NCI-H82 (cell line): ENCODE measurements around the gene VAMP5.
"Not testable (repeated sequence)": the region's sequence is repeated elsewhere in the genome, so short reads cannot be mapped to it uniquely, and the experiment has no call there.

ENCODE experiments used
- DNase-seq: peaks from one replicate; lab custom pipeline; 2025; lab: John Stamatoyannopoulos, UW

VAMP5 gene

GRCh38 chr2:85550486-85550885, 33.7 kb upstream of the VAMP5 start:
- DNase-seq, result no peak

GRCh38 chr2:85551698-85552678, 32.2 kb upstream of the VAMP5 start:
- peak; percentile 89 for DNase-seq

- DNase-seq, result no peak
Observed at GRCh38 chr2:85553184-85553583, 31.0 kb upstream of the VAMP5 start.

- no peak for DNase-seq
Observed at GRCh38 chr2:85554980-85555612, 29.1 kb upstream of the VAMP5 start.

GRCh38 chr2:85557130-85557529, 27.1 kb upstream of the VAMP5 start:
- DNase-seq, result no peak

GRCh38 chr2:85558160-85558559, 26.1 kb upstream of the VAMP5 start:
- no peak for DNase-seq

GRCh38 chr2:85560403-85560726, 23.9 kb upstream of the VAMP5 start:
- DNase-seq, result not testable (repeated sequence)

GRCh38 chr2:85560812-85561279, 23.4 kb upstream of the VAMP5 start:
- no peak for DNase-seq

GRCh38 chr2:85561280-85562212, 22.7 kb upstream of the VAMP5 start, which contains the start of gene GGCX:
TSS of gene GGCX (minus strand) at chr2:85561493. CDS start at chr2:85561428, 65 bp downstream.
- peak; percentile 98 for DNase-seq

- DNase-seq, result no peak
Observed at GRCh38 chr2:85564144-85564563, 20.1 kb upstream of the VAMP5 start.

GRCh38 chr2:85566265-85566664, 18.0 kb upstream of the VAMP5 start:
- DNase-seq, result no peak

- DNase-seq, result no peak
Observed at GRCh38 chr2:85575739-85576138, 8.5 kb upstream of the VAMP5 start.

GRCh38 chr2:85577063-85577385, 7.2 kb upstream of the VAMP5 start:
- no peak for DNase-seq

- no peak for DNase-seq
Observed at GRCh38 chr2:85577386-85578242, 6.6 kb upstream of the VAMP5 start, which contains the start of gene VAMP8. TSS of gene VAMP8 (plus strand) at chr2:85577586. CDS start at chr2:85577647, 61 bp downstream.

- no peak for DNase-seq
Observed at GRCh38 chr2:85578243-85579180, 5.7 kb upstream of the VAMP5 start.

- no peak for DNase-seq
Observed at GRCh38 chr2:85579266-85579935, 4.8 kb upstream of the VAMP5 start.

GRCh38 chr2:85580206-85580605, 4.0 kb upstream of the VAMP5 start:
- no peak for DNase-seq

GRCh38 chr2:85582492-85582891, 1.7 kb upstream of the VAMP5 start:
- DNase-seq, result no peak

GRCh38 chr2:85583667-85584353, 421 bp upstream of the VAMP5 start:
- DNase-seq, result no peak
